Right atrium auricular region (tissue), 2 donors: ENCODE results near the gene RBMS1. TPM values are rescaled to one million over a fixed set of nuclear protein-coding genes. Genes with fewer than 3 reads are reported as not detected.

Experiments
- DNase-seq: peaks from one replicate; pipeline ENCODE4 v3.0.0-alpha.2; 2019; ENCODE audit warnings: low spot score
- H3K27ac ChIP-seq, 2 donors: fragments of 200-600 bp; sonication (generic); 1 replicate in 1 of 2; 2 replicates in 1 of 2; pipeline ENCODE4 v1.5.1; 2016 to 2019
- H3K27me3 ChIP-seq, 2 donors: fragments of 200-600 bp; sonication (generic); one replicate each; pipeline versions ENCODE4 v1.5.1 to v1.6.0; 2017 to 2019
- H3K36me3 ChIP-seq: fragments of 200-600 bp; sonication (generic); one replicate; pipeline ENCODE4 v1.5.1; 2016
- H3K4me1 ChIP-seq, 2 donors: fragments of 200-600 bp; sonication (generic); one replicate each; pipeline versions ENCODE4 v1.5.1 to v1.6.0; 2017 to 2019
- H3K4me3 ChIP-seq, 2 donors: fragments of 200-600 bp; sonication (generic); 1 replicate in 1 of 2; 2 replicates in 1 of 2; pipeline ENCODE4 v1.5.1; 2017 to 2019; ENCODE audit warnings: mild to moderate bottlenecking in 1 of 2, moderate library complexity in 1 of 2
- H3K9me3 ChIP-seq, 2 donors: fragments of 200-600 bp; sonication (generic); one replicate each; pipeline ENCODE4 v1.5.1; 2019
- total RNA-seq, 2 donors: library from RNA; depleted of rRNA; stranded (reverse); fragments of >200 nt; gene quantifications; one replicate each; pipeline ENCODE4 v1.1.0, GENCODE V29; 2016
- TF ChIP-seq, protein P1 (sequence below), 2 donors: fragments of 200-600 bp; sonication (generic); IDR thresholded peaks; one replicate each; pipeline ENCODE4 v1.5.1; 2019; ENCODE audit warnings: antibody characterized with exemption in 2 of 2

Gene RBMS1
- total RNA-seq, 2 donors from 2014 or later, result 52.3 to 57.0 TPM

DNA sequence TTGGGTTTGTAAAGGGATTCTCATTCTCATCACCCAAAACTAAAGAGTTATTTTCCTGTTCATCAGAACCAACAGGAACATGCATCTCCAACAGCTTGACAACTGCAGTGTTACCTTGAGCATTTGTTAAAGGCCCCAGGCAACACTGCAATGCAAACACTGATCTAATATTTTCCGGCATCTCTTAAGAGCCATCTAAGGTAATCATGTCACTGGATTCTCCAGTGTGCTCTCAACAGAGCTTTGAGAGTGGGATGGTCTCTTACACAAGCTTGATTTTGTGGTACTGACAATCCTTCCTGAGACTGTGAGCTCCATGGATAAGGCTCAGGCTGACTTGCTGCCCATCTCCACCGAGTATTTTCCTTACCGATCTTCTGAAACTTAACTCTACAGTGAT, 203.0 kb downstream of the RBMS1 start:
- Histone ChIP-seq H3K4me1 (peaks cover 0 to 82% of the 10 kb centered on the region in 2 donors), H3K9me3 (no peaks in the 10 kb centered on the region), H3K27ac (peak overlapping the region; percentile 35 to 61), H3K4me3 (no peak overlapping the region), H3K27me3 (no peaks in the 10 kb centered on the region), H3K36me3 (peaks cover 14% of the 10 kb centered on the region)
- TF ChIP-seq, protein P1, sequence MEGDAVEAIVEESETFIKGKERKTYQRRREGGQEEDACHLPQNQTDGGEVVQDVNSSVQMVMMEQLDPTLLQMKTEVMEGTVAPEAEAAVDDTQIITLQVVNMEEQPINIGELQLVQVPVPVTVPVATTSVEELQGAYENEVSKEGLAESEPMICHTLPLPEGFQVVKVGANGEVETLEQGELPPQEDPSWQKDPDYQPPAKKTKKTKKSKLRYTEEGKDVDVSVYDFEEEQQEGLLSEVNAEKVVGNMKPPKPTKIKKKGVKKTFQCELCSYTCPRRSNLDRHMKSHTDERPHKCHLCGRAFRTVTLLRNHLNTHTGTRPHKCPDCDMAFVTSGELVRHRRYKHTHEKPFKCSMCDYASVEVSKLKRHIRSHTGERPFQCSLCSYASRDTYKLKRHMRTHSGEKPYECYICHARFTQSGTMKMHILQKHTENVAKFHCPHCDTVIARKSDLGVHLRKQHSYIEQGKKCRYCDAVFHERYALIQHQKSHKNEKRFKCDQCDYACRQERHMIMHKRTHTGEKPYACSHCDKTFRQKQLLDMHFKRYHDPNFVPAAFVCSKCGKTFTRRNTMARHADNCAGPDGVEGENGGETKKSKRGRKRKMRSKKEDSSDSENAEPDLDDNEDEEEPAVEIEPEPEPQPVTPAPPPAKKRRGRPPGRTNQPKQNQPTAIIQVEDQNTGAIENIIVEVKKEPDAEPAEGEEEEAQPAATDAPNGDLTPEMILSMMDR (IDR thresholded peaks at IDR 0.05), result no peak
- no peak for DNase-seq

DNA sequence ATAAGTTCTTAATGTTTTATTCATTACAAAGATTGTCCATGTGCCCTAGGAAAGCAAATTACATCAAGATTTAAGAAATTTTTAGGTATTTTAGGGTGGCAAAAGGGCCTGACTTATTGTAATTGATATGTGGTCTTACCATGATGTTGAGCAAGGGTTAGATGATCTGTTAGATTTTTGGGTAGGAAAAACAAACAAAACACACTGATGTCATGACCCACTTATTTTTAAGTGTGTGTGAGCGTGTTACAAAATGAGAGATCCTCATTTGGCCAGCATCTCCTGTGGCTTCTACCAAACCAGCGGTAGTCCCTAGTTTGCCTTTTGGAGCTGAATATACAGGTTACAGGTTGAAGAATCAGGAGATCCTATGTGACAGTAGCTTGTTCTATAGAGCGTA, 203.8 kb downstream of the RBMS1 start:
- TF ChIP-seq, protein P1 (IDR thresholded peaks at IDR 0.05), result no peak
- no peak overlapping the region for H3K4me3 ChIP-seq
- peaks cover 0 to 74% of the 10 kb centered on the region in 2 donors for H3K4me1 ChIP-seq
- DNase-seq, result no peak
- peaks cover 21% of the 10 kb centered on the region for H3K36me3 ChIP-seq
- H3K27me3 ChIP-seq, result no peaks in the 10 kb centered on the region
- H3K27ac ChIP-seq, result peak overlapping the region; percentile 39 to 44
- no peaks in the 10 kb centered on the region for H3K9me3 ChIP-seq

DNA sequence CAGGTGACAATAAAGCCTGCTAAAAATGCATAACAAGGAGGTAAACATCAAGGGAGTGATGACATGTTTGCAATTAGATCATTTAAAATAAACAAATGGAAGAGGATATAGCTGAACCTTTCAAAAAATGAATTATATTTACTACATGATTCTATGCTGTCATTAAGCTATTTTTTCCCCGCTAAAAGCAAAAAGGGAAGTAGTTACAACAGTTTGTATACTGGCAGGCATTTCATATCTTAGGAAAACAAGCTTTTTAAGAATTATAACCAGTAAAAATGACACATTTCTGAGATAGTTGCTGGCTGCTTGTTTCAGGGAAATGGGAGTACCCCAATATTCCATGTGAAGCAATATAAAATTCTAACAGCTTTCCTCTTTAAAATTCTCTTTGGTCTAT, 204.5 kb downstream of the RBMS1 start:
- H3K4me1 ChIP-seq, result peaks cover 0 to 67% of the 10 kb centered on the region in 2 donors
- H3K27ac ChIP-seq, result peak overlapping the region; percentile 39 to 44
- peaks cover 28% of the 10 kb centered on the region for H3K36me3 ChIP-seq
- H3K4me3 ChIP-seq, result no peak overlapping the region
- TF ChIP-seq, protein P1 (IDR thresholded peaks at IDR 0.05), result no peak
- H3K9me3 ChIP-seq, result no peaks in the 10 kb centered on the region
- H3K27me3 ChIP-seq, result no peaks in the 10 kb centered on the region
- DNase-seq, result no peak

DNA sequence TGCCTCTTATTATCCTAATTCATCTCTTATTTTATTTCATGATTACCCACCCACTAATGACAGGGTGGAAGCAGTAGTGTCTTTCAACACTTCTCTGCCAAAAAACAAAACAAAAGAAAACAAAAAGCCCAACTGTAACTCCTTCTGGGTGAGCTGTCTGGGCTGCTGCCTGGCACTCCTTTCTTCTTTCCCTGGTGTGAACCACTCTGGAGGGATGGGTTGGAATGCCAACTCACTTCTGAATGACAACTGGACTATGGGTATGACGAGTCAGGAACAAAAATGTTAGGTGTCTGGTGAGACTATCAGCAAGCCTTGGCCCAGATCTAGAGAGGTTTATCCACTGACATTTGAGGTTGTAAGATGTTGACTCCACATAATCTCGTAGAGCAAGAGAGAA, 205.3 kb downstream of the RBMS1 start:
- no peak overlapping the region for H3K4me3 ChIP-seq
- H3K9me3 ChIP-seq, result no peaks in the 10 kb centered on the region
- peaks cover 0 to 59% of the 10 kb centered on the region in 2 donors for H3K4me1 ChIP-seq
- DNase-seq, result no peak
- no peaks in the 10 kb centered on the region for H3K27me3 ChIP-seq
- H3K27ac ChIP-seq, result peak overlapping the region; percentile 39 to 44
- TF ChIP-seq, protein P1 (IDR thresholded peaks at IDR 0.05), result no peak
- peaks cover 36% of the 10 kb centered on the region for H3K36me3 ChIP-seq

DNA sequence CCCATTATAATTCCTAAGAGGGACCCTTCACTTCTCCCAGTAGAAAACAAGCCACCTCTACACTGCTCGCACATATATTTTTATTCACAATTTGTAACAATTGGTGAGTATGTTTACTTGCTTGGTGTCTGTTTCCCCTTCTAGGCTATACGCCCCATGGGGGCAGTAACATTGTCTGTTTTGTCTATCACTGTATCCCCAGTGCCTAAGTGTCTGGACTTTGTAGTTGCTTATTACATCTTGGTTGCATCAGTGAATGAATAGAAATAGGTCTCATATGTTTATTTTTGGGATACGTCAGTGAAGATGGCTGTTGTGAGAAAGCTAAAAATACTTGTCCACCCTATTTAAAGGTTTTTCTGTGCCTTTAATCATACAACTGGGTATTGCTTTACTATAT, 206.1 kb downstream of the RBMS1 start:
- DNase-seq, result no peak
- Histone ChIP-seq H3K9me3 (no peaks in the 10 kb centered on the region), H3K27ac (peak overlapping the region; percentile 39 to 44), H3K4me1 (peaks cover 0 to 51% of the 10 kb centered on the region in 2 donors), H3K27me3 (no peaks in the 10 kb centered on the region), H3K4me3 (no peak overlapping the region), H3K36me3 (peaks cover 44% of the 10 kb centered on the region)
- TF ChIP-seq, protein P1 (IDR thresholded peaks at IDR 0.05), result no peak

DNA sequence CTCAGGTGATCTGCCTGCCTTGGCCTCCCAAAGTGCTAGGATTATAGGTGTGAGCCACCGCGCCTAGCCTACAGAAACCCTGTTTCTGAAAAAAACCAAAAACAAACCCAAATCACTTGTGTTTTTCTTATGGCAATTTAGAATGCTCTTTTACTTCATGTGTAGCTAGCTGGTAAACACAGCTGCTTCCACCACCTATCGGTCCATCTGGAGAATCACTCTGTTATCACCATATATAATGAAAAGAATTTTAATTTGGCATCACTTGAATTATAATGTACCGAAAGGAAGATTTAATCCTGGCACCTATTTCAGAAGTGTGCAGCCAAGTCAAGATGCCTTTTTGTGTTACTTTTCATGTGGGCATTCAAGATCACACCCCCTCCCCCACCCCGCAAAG, 207.1 kb downstream of the RBMS1 start:
- Histone ChIP-seq H3K27me3 (no peaks in the 10 kb centered on the region), H3K9me3 (no peaks in the 10 kb centered on the region), H3K27ac (no peak overlapping the region), H3K4me3 (no peak overlapping the region), H3K36me3 (peaks cover 51% of the 10 kb centered on the region), H3K4me1 (peaks cover 0 to 42% of the 10 kb centered on the region in 2 donors)
- TF ChIP-seq, protein P1 (IDR thresholded peaks at IDR 0.05), result no peak
- no peak for DNase-seq
